Peyer's patch (tissue), 4 donors: ENCODE measurements around the gene FGF2. TPM values are rescaled to one million over a fixed set of nuclear protein-coding genes. Genes with fewer than 3 reads are reported as not detected.

Experiments
- DNase-seq, 3 donors: peaks; one replicate each; pipeline ENCODE4 v3.0.0-alpha.2; 2017 to 2019
- H3K27ac ChIP-seq, 4 donors: fragments of 200-600 bp; sonication (generic); one replicate each; pipeline ENCODE4 v1.5.1; 2016 to 2019
- H3K27me3 ChIP-seq, 2 donors: fragments of 200-600 bp; sonication (generic); one replicate each; pipeline ENCODE4 v1.5.1; 2019
- H3K36me3 ChIP-seq, 3 donors: fragments of 200-600 bp; sonication (generic); one replicate each; pipeline ENCODE4 v1.5.1; 2016 to 2019
- H3K4me1 ChIP-seq, 4 donors: fragments of 200-600 bp; sonication (generic); one replicate each; pipeline ENCODE4 v1.5.1; 2016 to 2019
- H3K4me3 ChIP-seq, 4 donors: fragments of 200-600 bp; sonication (generic); 1 replicate in 3 of 4; 2 replicates in 1 of 4; pipeline ENCODE4 v1.5.1; 2016 to 2019; ENCODE audit warnings: mild to moderate bottlenecking in 1 of 4
- H3K9me3 ChIP-seq, 4 donors: fragments of 200-600 bp; sonication (generic); one replicate each; pipeline ENCODE4 v1.5.1; 2016 to 2019; ENCODE audit warnings: mild to moderate bottlenecking in 1 of 4
- CTCF ChIP-seq, 6 experiments: fragments of 450-650 bp in 4 of 6; fragments of 200-600 bp in 2 of 6; sonication (generic) in 1 of 6; IDR thresholded peaks; one replicate each; pipeline ENCODE4 v1.5.1; 2017 to 2019; ENCODE audit warnings: antibody characterized with exemption in 6 of 6, mild to moderate bottlenecking in 3 of 6, moderate library complexity in 1 of 6
- POLR2A ChIP-seq, 2 donors: fragments of 450-650 bp; IDR thresholded peaks; one replicate each; pipeline ENCODE4 v1.5.1; 2017; ENCODE audit warnings: antibody characterized with exemption in 2 of 2, mild to moderate bottlenecking in 2 of 2, moderate library complexity in 2 of 2
- total RNA-seq, 4 donors: library from RNA; depleted of rRNA; stranded (reverse); fragments of >200 nt; gene quantifications; one replicate each; pipeline ENCODE4 v1.1.0, GENCODE V29; 2016

FGF2 gene
- total RNA-seq, 4 donors from 2014 or later = 1.0 to 5.8 (median 2.1) TPM

- no peaks in the 10 kb centered on the region for H3K9me3 ChIP-seq
- no peak for TF ChIP-seq CTCF (IDR thresholded peaks at IDR 0.05)
- no peak for TF ChIP-seq POLR2A (IDR thresholded peaks at IDR 0.05)
- no peak overlapping the region for H3K4me3 ChIP-seq
- H3K4me1 ChIP-seq = no peaks in the 10 kb centered on the region
- H3K27me3 ChIP-seq = no peaks in the 10 kb centered on the region
- no peaks in the 10 kb centered on the region for H3K36me3 ChIP-seq
- H3K27ac ChIP-seq = no peak overlapping the region
- DNase-seq = no peak
Measured at GRCh38 chr4:122908223-122908622, 81.6 kb downstream of the FGF2 start.

- no peak overlapping the region for H3K27ac ChIP-seq
Measured at GRCh38 chr4:122909683-122910082, 83.1 kb downstream of the FGF2 start.

GRCh38 chr4:122911588-122911987, 85.0 kb downstream of the FGF2 start:
- no peaks in the 10 kb centered on the region for H3K4me1 ChIP-seq
- no peak overlapping the region for H3K4me3 ChIP-seq
- H3K9me3 ChIP-seq = no peaks in the 10 kb centered on the region
- DNase-seq = no peak
- no peaks in the 10 kb centered on the region for H3K36me3 ChIP-seq
- H3K27ac ChIP-seq = no peak overlapping the region
- H3K27me3 ChIP-seq = no peaks in the 10 kb centered on the region
- TF ChIP-seq POLR2A (IDR thresholded peaks at IDR 0.05) (no peak), CTCF (IDR thresholded peaks at IDR 0.05) (no peak)

More at GRCh38 chr4:122909683-122910082, 83.1 kb downstream of the FGF2 start:
- DNase-seq = no peak
- Histone ChIP-seq H3K9me3 (no peaks in the 10 kb centered on the region), H3K4me3 (no peak overlapping the region), H3K27me3 (no peaks in the 10 kb centered on the region), H3K36me3 (no peaks in the 10 kb centered on the region), H3K4me1 (no peaks in the 10 kb centered on the region)
- TF ChIP-seq CTCF (IDR thresholded peaks at IDR 0.05) = no peak
- no peak for TF ChIP-seq POLR2A (IDR thresholded peaks at IDR 0.05)

- Histone ChIP-seq H3K4me1 (no peaks in the 10 kb centered on the region), H3K4me3 (no peak overlapping the region), H3K27ac (no peak overlapping the region), H3K27me3 (no peaks in the 10 kb centered on the region), H3K9me3 (no peaks in the 10 kb centered on the region), H3K36me3 (no peaks in the 10 kb centered on the region)
- no peak for DNase-seq
- TF ChIP-seq CTCF (IDR thresholded peaks at IDR 0.05) (no peak), POLR2A (IDR thresholded peaks at IDR 0.05) (no peak)
Measured at GRCh38 chr4:122912810-122913575, 86.4 kb downstream of the FGF2 start.

- TF ChIP-seq CTCF (IDR thresholded peaks at IDR 0.05) = peak in 4 of 6 experiments; percentile 40 to 63 (median 46)
- no peak for TF ChIP-seq POLR2A (IDR thresholded peaks at IDR 0.05)
- DNase-seq = no peak
- no peaks in the 10 kb centered on the region for H3K4me1 ChIP-seq
- no peak overlapping the region for H3K4me3 ChIP-seq
- no peak overlapping the region for H3K27ac ChIP-seq
- no peaks in the 10 kb centered on the region for H3K36me3 ChIP-seq
- no peaks in the 10 kb centered on the region for H3K27me3 ChIP-seq
- no peaks in the 10 kb centered on the region for H3K9me3 ChIP-seq
Measured at GRCh38 chr4:122914292-122914904, 87.8 kb downstream of the FGF2 start.
